Stimulated activated CD8-positive, alpha-beta memory T cell treated with anti-CD3 and anti-CD28 coated beads, Interleukin-12 subunit alpha, Interleukin-12 subunit beta, amount 100 ng/mL, for 1 hour (primary cell): Measurements from ENCODE around the gene MOXD1.

ENCODE experiments used
- DNase-seq: peaks from one replicate; pipeline ENCODE4 v3.0.0-alpha.2; 2020; ENCODE audit warnings: low read depth

Gene MOXD1

GRCh38 chr6:132399376-132400074 lies 1.8 kb downstream of the MOXD1 start:
- DNase-seq: no peak

GRCh38 chr6:132395015-132395597 lies 6.2 kb downstream of the MOXD1 start:
- no peak for DNase-seq

GRCh38 chr6:132392792-132393191 lies 8.5 kb downstream of the MOXD1 start:
- no peak for DNase-seq

GRCh38 chr6:132392270-132392646 lies 9.0 kb downstream of the MOXD1 start:
- no peak for DNase-seq

GRCh38 chr6:132391391-132392269 lies 9.6 kb downstream of the MOXD1 start:
- no peak for DNase-seq

- no peak for DNase-seq
These were observed 10.8 kb downstream of the MOXD1 start for GRCh38 chr6:132390451-132390850.

GRCh38 chr6:132390017-132390416 lies 11.3 kb downstream of the MOXD1 start:
- no peak for DNase-seq

- no peak for DNase-seq
These were observed 13.0 kb downstream of the MOXD1 start for GRCh38 chr6:132388291-132388690.

GRCh38 chr6:132382630-132383175 lies 18.6 kb downstream of the MOXD1 start:
- DNase-seq: no peak

- DNase-seq: no peak
These were observed 19.9 kb downstream of the MOXD1 start for GRCh38 chr6:132381381-132381780.

- no peak for DNase-seq
These were observed 20.8 kb downstream of the MOXD1 start for GRCh38 chr6:132380358-132381029.

- no peak for DNase-seq
These were observed 31.7 kb downstream of the MOXD1 start for GRCh38 chr6:132369526-132369925.

- no peak for DNase-seq
These were observed 32.3 kb downstream of the MOXD1 start for GRCh38 chr6:132368916-132369481.

GRCh38 chr6:132365281-132365907 lies 35.9 kb downstream of the MOXD1 start:
- DNase-seq: no peak

- DNase-seq: no peak
These were observed 36.8 kb downstream of the MOXD1 start for GRCh38 chr6:132364306-132365074.

GRCh38 chr6:132362442-132363185 lies 38.7 kb downstream of the MOXD1 start:
- no peak for DNase-seq

- no peak for DNase-seq
These were observed 40.2 kb downstream of the MOXD1 start for GRCh38 chr6:132361101-132361500.

- DNase-seq: no peak
These were observed 41.4 kb downstream of the MOXD1 start for GRCh38 chr6:132359886-132360285.

- DNase-seq: no peak
These were observed 44.2 kb downstream of the MOXD1 start for GRCh38 chr6:132357120-132357519.
